Mucosa of rectum (tissue), 2 donors: ENCODE results near the gene PLA2G3.

Source experiments
- H3K27ac ChIP-seq, 2 donors: one replicate each; pipeline ENCODE4 v1.7.0; 2013; ENCODE audit warnings: inconsistent platforms in 2 of 2, low read depth in 2 of 2, low read length in 2 of 2
- H3K27me3 ChIP-seq, 2 donors: one replicate each; pipeline ENCODE4 v1.7.0; 2013; ENCODE audit warnings: low read length in 2 of 2; ENCODE audit not compliant: control insufficient read depth in 2 of 2, insufficient read depth in 2 of 2
- H3K36me3 ChIP-seq, 2 donors: one replicate each; pipeline ENCODE4 v1.7.0; 2013; ENCODE audit warnings: low read length in 2 of 2; ENCODE audit not compliant: control insufficient read depth in 2 of 2, insufficient read depth in 2 of 2
- H3K4me1 ChIP-seq, 2 donors: one replicate each; pipeline ENCODE4 v1.7.0; 2013; ENCODE audit warnings: low read length in 2 of 2, mild to moderate bottlenecking in 1 of 2; ENCODE audit not compliant: control insufficient read depth in 2 of 2, insufficient read depth in 2 of 2
- H3K4me3 ChIP-seq, 2 donors: one replicate each; pipeline ENCODE4 v1.7.0; 2013; ENCODE audit warnings: low read length in 2 of 2
- H3K9ac ChIP-seq, 2 donors: one replicate each; pipeline ENCODE4 v1.7.0; 2013; ENCODE audit warnings: low read length in 2 of 2, low read depth in 1 of 2, mild to moderate bottlenecking in 1 of 2
- H3K9me3 ChIP-seq, 2 donors: one replicate each; pipeline ENCODE4 v1.7.0; 2013; ENCODE audit warnings: low read length in 2 of 2; ENCODE audit not compliant: control insufficient read depth in 2 of 2
- donor health status: healthy.
- donor health status: Normal muscosa, but diverticular disease.

Gene PLA2G3

GRCh38 chr22:31096657-31097279, 43.5 kb downstream of the PLA2G3 start:
- Histone ChIP-seq H3K27me3 (no peaks in the 10 kb centered on the region), H3K9me3 (no peaks in the 10 kb centered on the region), H3K36me3 (peaks cover 55 to 56% of the 10 kb centered on the region in 2 donors), H3K27ac (peak overlapping the region in 1 of 2 donors; percentile 16), H3K9ac (no peak overlapping the region), H3K4me1 (peaks cover 0 to 5% of the 10 kb centered on the region in 2 donors), H3K4me3 (no peak overlapping the region)

DNA sequence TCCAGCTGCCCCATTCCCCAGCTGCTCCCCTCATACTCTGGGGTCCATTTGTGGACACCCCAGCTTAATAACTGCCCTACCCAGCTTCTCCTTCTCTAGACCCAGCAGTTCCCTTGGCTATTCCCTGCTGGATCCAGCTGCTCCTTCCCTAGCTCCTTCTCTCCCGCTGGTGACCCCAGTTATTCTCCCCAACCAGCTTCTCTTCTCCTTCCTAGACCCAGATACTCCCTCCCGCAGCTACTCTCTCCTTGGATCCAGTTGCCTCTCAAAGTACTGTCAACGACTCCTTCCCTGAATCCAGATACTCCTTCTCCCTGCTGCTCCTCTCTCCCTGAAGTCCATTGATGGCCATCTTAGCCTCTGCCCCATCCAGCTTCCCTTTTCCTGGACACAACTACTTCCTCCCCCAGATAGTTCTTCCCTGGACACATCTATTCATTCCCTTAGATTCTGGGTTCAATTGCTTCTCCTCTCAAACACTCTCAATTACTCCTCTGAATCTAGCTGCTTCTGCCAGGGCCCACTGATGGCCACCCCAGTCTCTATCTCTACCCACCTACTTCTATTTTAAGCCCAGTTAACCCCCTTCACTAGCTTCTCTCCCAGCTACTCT, 44.6 kb downstream of the PLA2G3 start:
- no peaks in the 10 kb centered on the region for H3K9me3 ChIP-seq
- no peaks in the 10 kb centered on the region for H3K27me3 ChIP-seq
- peaks cover 62 to 64% of the 10 kb centered on the region in 2 donors for H3K36me3 ChIP-seq
- H3K4me3 ChIP-seq: no peak overlapping the region
- no peak overlapping the region for H3K27ac ChIP-seq
- H3K4me1 ChIP-seq: peaks cover 0 to 5% of the 10 kb centered on the region in 2 donors
- H3K9ac ChIP-seq: no peak overlapping the region

- Histone ChIP-seq H3K27me3 (no peaks in the 10 kb centered on the region), H3K9me3 (no peaks in the 10 kb centered on the region), H3K9ac (no peak overlapping the region), H3K4me3 (no peak overlapping the region), H3K36me3 (peaks cover 62 to 72% of the 10 kb centered on the region in 2 donors), H3K4me1 (peaks cover 0 to 5% of the 10 kb centered on the region in 2 donors), H3K27ac (no peak overlapping the region)
Observed at GRCh38 chr22:31094741-31095140, 45.6 kb downstream of the PLA2G3 start.

DNA sequence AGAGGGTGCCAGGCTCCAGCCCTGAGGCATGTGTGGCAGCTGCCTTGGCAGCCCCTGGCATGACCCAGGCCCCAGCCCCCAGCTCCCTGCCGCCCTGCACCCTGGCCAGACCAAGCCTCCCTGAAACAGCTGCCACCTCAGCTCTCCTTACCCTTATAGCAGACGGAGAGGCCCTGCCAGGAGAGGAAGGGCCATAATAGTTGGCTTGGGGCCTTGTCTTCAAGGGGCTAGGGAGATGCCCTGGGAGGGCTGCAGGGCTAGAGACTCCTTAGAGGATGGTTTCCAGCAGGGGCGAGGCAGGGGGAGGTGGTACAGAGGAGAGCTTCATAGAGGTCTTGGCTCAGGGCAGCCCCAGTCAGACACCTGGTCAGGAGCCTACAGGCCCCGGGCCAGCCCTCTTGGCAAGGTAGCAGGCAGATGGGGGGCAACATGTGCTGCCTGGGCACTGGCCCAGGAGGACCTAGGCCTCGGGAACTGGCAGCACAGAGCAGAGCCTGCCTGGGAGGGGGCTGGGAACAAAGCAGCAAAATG, 46.2 kb downstream of the PLA2G3 start:
- H3K9me3 ChIP-seq: no peaks in the 10 kb centered on the region
- H3K9ac ChIP-seq: no peak overlapping the region
- peak overlapping the region in 1 of 2 donors; percentile 43 for H3K27ac ChIP-seq
- H3K4me1 ChIP-seq: peaks cover 0 to 10% of the 10 kb centered on the region in 2 donors
- H3K36me3 ChIP-seq: peaks cover 60 to 70% of the 10 kb centered on the region in 2 donors
- no peaks in the 10 kb centered on the region for H3K27me3 ChIP-seq
- no peak overlapping the region for H3K4me3 ChIP-seq

DNA sequence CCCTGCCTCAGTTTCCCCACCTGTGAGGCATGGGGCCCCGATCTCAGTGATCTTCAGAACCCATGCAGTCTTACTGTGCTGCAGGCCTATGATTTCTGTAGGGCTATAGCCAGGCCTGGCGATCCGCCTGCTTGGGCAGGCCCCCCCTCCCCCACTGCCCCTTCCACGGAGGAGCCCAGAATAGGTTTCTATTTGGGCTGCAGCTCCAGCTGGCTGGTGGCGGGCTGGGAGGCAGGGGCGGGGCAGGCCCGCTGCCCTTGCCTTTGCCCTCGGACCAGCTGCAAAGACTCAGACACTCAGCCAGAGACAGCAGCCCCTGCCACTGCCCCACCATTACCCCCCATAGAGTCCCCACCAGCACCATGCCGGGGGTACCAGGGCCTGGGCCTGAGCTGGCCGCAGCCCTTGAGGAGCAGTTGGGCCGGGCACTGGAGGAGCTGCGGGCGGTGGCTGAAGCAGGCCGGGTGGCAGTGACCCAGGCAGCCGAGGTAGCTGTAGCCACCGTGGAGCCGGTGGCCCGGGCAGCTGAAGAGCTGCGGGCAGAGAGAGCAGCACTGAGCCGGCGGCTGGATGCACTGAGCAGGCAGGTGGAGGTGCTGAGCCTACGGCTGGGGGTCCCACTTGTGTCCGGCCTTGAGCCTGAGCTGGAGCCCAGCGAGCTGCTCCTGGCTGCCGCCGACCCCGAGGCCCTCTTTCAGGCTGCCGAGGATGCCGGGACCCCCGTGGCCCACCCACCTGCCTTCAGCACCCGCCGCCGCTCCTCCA, 47.0 kb downstream of the PLA2G3 start:
- peaks cover 0 to 10% of the 10 kb centered on the region in 2 donors for H3K4me1 ChIP-seq
- H3K9ac ChIP-seq: peak overlapping the region in 1 of 2 donors; percentile 14
- H3K4me3 ChIP-seq: peak overlapping the region in 1 of 2 donors; percentile 62
- H3K36me3 ChIP-seq: peaks cover 65 to 75% of the 10 kb centered on the region in 2 donors
- H3K27me3 ChIP-seq: no peaks in the 10 kb centered on the region
- no peaks in the 10 kb centered on the region for H3K9me3 ChIP-seq
- peak overlapping the region; percentile 15 to 72 for H3K27ac ChIP-seq

GRCh38 chr22:31092161-31092560, 48.1 kb downstream of the PLA2G3 start:
- Histone ChIP-seq H3K4me3 (peak overlapping the region in 1 of 2 donors; percentile 62), H3K36me3 (peaks cover 65 to 77% of the 10 kb centered on the region in 2 donors), H3K27ac (peak overlapping the region; percentile 15 to 72), H3K9me3 (no peaks in the 10 kb centered on the region), H3K27me3 (no peaks in the 10 kb centered on the region), H3K4me1 (peaks cover 0 to 10% of the 10 kb centered on the region in 2 donors), H3K9ac (no peak overlapping the region)

- Histone ChIP-seq H3K9ac (peak overlapping the region in 1 of 2 donors; percentile 18), H3K4me1 (peaks cover 0 to 10% of the 10 kb centered on the region in 2 donors), H3K4me3 (peak overlapping the region in 1 of 2 donors; percentile 62), H3K9me3 (no peaks in the 10 kb centered on the region), H3K27ac (peak overlapping the region; percentile 15 to 72), H3K36me3 (peaks cover 57 to 71% of the 10 kb centered on the region in 2 donors), H3K27me3 (no peaks in the 10 kb centered on the region)
Observed at GRCh38 chr22:31091106-31091975, 49.0 kb downstream of the PLA2G3 start.

DNA sequence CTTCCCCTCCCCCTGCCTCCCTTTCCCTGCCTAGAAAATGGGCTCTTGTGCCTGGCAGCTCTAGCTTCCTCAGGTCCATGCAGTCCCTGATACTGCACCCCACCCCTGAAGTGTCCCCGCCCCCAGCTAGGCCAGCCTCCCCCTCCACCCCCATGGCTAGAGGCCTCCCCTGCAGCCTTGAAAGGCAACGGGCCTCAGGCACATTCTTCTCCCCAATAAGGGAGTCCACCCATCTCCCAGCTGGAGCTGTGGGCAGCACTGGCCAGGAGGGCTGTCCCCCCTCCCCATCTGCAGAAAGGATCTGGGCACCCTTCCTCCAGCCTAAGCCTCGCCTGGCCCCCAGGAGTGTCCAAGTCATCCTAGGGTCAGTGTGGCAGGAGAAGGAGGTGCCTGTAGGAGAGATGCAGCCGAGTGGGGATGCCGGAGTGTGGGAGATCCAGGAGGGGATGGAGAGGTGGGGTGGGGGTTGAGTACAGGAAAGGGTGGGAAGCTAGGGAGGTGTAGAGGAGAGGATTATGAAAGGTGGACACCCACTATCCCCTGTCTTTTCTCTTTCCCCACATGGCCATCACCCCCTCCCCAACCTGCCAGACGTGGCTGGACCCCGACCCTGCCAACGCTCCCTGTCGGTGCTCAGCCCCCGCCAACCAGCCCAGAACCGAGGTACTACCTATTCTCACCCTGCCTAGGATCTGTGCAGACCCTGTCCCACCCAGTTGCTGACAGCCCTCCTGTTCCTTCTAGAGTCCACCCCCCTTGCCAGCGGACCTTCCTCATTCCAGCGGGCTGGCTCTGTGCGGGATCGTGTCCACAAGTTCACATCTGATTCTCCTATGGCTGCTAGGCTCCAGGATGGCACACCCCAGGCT, 49.9 kb downstream of the PLA2G3 start:
- Histone ChIP-seq H3K36me3 (peaks cover 51 to 64% of the 10 kb centered on the region in 2 donors), H3K27ac (peak overlapping the region; percentile 64 to 77), H3K27me3 (no peaks in the 10 kb centered on the region), H3K4me3 (peak overlapping the region in 1 of 2 donors; percentile 38), H3K4me1 (peaks cover 4 to 17% of the 10 kb centered on the region in 2 donors), H3K9ac (no peak overlapping the region), H3K9me3 (no peaks in the 10 kb centered on the region)
